Amniotic epithelial cell (primary cell): ENCODE measurements around the gene PGLYRP2.
"Not testable (repeated sequence)": the region's sequence is repeated elsewhere in the genome, so short reads cannot be mapped to it uniquely, and the experiment has no call there.

ENCODE experiments used
- DNase-seq: peaks from one replicate; pipeline ENCODE4 v3.0.0-alpha.2; 2010; ENCODE audit warnings: low read depth

Gene PGLYRP2

DNA sequence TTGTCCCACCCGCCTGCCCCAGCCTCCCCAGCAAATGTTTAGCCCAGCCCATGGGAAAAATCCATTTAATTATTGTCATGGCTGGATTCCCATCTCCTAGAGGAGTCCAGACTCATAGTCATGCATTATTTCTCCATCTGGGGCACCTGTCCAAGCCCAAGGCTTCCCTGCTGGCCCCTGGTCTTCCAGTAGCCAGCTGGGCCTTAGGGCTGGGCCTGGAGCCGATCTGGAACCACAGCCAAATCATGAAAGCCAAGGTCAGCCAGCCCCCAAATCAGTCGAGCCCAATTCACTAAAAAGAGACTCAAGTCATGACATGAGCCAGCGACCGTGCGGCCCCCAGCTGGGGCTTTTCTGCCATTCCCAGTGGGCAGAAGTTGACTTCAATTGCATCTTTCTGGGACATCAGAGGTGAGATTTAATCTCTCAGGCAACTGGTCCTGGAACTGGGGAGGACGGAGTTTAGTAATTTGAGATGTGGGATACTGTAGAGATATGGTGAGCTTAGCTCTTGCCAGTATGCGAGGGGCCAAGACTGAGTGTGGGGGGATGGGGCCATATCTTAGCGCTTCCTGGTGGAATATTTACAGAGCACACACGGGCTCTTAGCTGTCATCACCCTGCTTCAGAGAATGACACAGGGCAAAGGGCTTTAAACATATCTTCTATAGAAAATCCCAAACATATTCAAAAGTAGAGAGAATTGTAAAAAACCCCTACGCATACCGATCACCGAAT lies 9.4 kb upstream of the PGLYRP2 start:
- no peak for DNase-seq

DNA sequence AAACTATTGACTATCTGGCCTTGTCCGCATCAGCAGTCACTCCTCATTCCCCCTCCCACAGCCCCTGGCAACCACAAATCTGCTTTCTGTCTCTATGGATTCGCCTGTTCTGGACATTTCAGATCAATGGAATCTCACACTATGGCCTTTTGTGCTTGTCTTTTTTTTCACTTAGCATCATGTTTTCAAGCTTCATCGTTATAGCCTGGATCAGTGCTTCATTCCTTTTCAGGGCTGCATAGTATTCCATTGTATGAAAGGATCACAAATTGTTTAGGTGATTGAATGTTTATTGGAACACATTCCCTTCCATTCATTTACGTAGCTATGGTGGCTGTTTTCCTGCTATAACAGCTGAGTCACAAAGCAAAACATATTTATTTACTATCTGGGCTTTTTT lies 7.7 kb upstream of the PGLYRP2 start:
- DNase-seq = no peak

DNA sequence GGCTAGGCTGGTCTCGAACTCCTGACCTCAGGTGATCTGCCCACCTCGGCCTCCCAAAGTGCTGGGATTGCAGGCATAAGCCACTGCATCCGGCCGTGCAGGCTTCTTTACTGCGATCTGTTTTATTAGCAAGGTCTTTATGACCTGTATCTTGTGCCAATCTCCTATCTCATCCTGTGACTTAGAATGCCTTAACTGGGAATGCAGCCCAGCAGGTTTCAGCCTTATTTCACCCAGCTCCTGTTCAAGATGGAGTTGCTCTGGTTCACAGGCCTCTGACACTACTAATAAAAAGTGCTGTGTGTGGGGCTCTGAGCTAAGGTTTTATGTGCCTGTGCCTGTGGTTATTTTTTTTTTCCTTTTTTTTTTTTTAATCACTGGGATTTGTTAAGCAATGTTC lies 6.5 kb upstream of the PGLYRP2 start:
- DNase-seq = not testable (repeated sequence)

DNA sequence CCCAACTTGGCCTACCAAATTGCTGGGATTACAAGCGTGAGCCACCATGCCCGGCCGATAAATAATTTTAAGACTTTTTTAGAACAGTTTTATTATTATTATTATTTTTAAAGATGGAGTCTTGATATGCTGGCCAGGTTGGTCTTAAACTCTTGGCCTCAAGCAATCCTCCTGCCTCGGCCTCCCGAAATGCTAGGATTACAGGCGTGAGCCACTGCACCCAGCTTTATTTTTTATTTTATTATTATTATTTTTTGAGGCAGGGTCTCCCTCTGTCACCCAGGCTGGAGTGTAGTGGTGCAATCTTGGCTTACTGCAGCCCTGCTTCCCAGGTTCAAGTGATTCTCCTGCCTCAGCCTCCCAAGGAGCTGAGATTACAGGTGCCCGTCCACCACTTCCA lies 1.7 kb upstream of the PGLYRP2 start:
- not testable (repeated sequence) for DNase-seq

DNA sequence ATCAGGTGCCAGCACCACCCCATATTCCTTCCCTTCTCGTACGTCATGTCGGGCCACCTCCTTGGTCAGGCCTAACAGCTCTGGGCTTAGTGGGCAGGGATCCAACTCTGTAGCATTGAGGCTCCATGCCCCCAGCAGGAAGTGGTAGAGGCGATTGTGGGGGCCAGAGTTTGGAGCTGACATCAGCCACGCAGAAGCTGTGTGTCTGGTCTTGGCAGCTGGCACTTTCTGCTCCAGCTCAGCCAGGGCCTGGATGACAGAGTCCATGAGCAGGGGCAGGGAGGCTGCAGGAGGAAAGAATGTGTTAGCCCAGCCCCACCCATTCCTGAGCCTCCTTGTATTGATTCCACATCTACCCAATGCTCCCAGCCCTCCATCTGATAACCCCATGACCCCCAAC lies 3.0 kb downstream of the PGLYRP2 start:
- no peak for DNase-seq

DNA sequence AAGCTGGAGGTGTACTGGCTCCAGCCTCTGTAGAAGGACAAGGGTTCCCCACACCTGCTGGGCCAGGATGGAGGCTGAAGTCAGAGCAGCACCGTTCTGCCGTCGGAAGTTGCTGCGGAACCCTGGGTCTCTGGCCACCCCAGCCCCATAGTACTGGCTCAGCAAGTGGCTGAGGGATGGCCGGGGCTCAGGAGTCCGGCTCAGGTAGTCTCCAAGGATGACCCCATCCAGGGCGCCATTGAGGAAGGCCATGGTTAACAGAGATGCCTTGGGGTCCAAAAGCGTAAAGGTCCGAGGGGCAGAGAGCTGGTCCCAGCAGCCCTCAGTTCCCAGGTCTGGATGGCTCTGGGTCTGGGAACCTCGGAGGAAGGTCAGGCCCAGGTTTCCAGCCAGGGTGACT lies 3.7 kb downstream of the PGLYRP2 start:
- no peak for DNase-seq

DNA sequence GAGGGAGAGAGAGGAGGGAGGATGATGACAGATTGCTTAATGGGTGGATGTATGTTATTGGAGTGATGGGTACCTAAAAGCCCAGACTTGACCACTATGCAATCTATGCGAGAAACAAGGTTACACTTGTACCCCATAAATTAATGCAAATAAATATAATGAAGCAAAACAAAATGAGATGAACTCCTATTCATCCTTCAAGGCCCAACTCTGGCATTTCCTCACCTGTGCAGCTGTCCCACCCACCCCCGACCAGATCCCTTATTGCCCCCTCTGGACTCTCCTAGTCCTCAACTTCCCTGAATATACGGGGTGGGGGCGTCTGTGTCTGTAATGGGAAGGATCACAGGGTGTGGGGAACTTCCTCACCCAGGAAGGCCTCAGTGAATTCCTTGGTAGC lies 4.1 kb downstream of the PGLYRP2 start:
- DNase-seq = no peak

GRCh38 chr19:15473821-15474220 lies 5.5 kb downstream of the PGLYRP2 start:
- not testable (repeated sequence) for DNase-seq

DNA sequence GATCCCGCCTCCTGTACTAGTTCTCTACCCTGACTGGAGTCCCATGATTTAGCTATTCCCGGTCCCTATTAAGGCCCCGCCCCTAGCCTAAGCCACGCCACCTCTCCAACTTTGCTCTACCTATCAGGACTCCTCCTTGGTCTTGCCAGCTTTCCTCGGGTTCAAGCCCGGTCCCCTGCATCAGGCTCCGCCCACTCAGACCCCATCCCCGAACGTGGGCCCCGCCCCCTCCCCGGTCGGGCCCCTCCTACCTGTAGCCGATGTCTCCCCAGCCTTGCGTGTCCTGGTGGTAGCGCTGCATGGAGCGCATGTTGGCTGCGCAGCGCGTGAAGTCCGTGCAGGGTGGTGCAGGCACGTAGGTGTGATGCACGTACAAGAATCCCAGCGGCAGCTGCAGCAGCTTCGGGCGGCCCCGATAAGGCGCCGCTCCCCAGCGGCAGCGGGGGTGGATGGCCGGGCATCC lies 7.6 kb downstream of the PGLYRP2 start:
- no peak for DNase-seq

GRCh38 chr19:15469513-15470297 lies 9.6 kb downstream of the PGLYRP2 start:
- no peak for DNase-seq

DNA sequence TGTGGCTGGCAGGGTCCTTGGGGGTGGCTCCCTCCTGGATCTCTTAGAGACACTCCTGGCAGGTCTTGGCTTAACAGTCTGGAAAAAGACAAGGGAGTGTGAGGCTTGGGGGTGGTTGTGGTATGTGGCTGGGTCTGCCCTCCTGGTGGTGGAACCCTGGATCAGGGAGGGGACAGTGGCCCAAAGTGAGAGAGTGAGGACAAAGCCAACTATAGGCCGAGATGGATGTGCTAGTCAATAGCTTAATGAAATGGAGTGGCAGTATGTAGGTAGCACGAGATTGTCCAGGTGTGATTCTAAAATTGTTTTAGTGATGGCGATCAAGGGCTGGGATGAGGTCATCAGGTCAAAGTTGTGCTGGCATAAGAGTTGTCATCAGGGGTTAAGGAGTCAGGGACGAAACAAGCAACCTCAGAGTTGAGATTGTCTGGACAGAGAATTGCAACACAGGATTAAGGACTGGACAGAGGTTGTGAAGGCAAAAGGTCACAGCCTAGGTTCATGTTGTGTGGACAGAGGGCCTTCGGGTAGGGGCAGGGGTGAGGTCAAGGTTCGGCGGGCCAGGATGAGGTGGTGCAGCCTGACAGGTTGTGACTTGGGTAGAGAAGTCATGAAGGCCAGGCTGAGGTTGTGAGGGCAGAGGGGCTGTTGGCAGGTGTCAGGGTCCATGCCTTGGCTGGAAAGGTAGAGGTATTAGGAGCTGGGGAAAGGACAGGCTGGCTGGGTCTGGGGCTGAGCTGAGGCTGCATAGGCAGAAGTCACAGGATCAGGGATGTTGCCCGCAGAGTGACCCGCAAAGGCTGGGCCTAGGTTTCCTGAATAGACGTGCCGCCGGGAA lies 10.4 kb downstream of the PGLYRP2 start:
- DNase-seq = no peak

DNA sequence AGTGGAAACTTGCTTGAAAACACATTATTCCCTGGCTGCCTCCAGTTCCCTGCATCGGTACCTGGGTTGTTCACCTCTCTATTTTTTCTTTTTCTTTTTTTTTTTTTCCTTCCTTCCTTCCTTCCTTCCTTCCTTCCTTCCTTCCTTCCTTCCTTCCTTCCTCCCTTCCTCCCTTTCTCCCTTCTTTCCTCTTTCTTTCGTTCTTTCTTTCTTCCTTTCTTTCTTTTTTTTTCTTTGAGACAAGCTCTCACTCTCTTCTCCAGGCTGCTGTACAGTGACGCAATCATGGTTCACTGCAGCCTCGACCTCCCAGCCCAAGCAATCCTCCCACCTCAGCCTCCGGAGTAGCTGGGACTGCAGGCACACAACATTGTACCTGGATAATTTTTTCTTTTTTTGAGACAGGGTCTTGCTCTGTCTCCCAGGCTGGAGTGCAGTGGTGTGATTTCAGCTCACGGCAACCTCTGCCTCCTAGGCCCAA lies 11.5 kb downstream of the PGLYRP2 start:
- DNase-seq = no peak

- DNase-seq = peak; percentile 74
These were observed 12.2 kb downstream of the PGLYRP2 start for GRCh38 chr19:15466851-15467733.

GRCh38 chr19:15464394-15465385 lies 14.6 kb downstream of the PGLYRP2 start, which contains the start of gene RASAL3:
Gene RASAL3, minus strand, starts transcription at chr19:15464544. Its CDS starts 186 bp downstream, at chr19:15464358.
- no peak for DNase-seq

DNA sequence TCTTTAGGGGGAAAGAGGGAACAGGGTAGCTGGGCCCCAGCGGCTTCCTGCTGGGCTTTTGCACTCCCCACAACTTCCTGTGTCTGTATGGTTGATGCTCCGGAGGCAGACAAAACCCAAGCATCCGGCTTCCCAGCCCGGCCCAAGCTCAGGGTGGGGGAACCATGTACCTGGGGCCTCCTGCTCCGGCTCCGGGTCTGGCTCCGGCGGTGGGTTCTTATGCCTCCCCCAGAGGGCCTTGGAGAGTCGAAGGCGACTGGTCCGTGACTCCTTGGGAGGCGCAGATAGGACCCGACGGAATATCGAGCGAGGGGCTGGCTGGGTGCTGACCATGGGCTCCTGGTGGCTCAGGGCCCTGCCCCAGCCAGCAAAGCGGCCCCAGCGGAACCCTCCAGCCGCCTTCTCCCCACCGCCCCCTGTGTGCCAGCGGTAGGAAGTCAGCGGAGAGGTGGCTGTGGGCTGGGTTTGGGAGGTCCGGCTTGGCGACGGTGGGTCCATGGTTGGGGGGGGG lies 15.4 kb downstream of the PGLYRP2 start:
- DNase-seq = no peak

- DNase-seq = no peak
These were observed 17.6 kb downstream of the PGLYRP2 start for GRCh38 chr19:15461694-15462093.

- DNase-seq = no peak
These were observed 21.4 kb downstream of the PGLYRP2 start for GRCh38 chr19:15457701-15458484.

DNA sequence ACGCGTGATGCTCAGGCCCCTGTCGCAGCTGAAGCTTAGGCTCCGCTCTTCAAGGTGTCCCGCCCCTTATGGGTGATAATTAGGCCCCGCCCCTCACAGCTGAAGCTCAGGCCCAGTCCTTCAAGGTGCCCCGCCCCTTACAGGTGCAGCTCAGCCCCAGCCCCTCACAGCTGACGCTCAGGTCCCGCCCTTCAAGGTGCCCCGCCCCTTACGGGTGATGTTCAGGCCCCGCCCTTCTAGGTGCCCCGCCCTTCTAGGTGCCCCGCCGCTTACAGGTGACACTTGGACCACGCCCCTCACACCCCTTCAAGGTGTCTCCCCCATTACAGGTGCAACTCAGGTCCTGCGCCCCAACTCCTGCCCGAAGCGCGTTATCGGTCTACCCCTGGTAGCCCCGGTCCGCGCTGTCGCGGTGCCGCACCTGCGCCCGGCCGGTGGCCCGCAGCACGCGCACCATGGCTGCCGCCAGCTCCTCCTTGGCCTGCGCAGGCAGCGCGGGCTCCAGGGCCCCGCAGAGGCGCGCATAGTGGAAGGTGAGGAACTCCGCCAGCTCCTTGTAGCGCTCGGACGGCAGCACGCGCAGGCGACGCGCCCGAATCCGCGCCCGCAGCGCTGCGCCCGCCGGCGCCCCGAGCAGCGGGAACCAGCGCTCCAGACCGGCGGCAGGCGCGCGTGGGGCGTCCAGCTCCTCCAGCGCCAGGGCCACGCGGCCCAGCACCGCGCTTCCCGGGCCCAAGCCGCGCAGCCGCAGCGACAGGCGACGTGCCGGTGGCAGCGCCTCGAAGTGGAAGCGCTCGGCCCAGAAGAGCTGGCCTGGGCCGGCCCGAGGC lies 22.2 kb downstream of the PGLYRP2 start:
- no peak for DNase-seq
